ENCODE measurements around the gene GPR156. TPM values are rescaled to one million over a fixed set of nuclear protein-coding genes. Genes with fewer than 3 reads are reported as not detected.

Gene GPR156
- total and polyA plus RNA-seq, 2 of the 4 experiments (the other 2 are of a cell fraction) = 0.09 to 0.18 TPM

DNA sequence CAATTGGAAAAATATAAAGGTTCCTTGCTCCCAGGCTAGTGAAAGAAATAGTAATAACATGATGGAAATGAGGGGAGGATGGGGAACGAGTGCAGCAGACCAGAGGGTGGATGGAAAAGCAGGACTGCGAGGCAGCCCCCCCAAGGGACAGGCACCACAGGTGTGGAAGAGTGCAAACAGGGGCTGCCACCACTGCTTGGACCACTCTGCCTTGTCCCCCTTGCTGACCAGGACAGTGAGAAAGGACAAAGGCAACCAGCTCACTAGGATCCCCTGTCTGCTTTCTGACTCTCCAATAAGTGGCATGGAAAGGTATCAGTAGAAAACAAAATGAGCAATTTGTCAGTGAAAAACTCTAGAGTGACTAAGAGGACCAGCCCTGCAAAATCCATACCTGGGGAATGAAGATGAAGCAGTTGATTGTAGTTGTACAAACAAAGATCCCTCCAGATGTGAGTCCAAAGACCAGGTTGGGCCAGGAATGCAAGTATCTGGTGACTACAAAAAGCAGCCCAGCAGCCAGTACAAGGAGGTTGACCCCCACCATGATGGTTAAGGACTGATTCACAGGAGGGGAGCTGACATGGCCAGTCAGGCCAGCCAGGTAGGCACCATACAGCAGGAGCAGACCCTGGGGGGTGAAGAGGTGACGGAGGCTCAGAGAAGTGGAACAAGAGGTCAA lies 104.2 kb downstream of the GPR156 start:
- Histone ChIP-seq H2BK5ac (ENCODE audit: low read depth, low read length, poor library complexity, severe bottlenecking) (no peak overlapping the region), H2BK15ac (ENCODE audit: low read depth, low read length) (0 out of 3 replicates have a peak overlapping the region, but pooled peaks have one; percentile 16), H3K9me3 (ENCODE audit: control insufficient read depth, insufficient read depth, low read length) (no peaks in the 10 kb centered on the region), H2AK5ac (ENCODE audit: low read depth, low read length) (peak overlapping the region; percentile 29; the same call in 1 of the 2 replicates), H4K91ac (ENCODE audit: insufficient read depth, low read depth, low read length) (no peak overlapping the region), H3K36me3 (ENCODE audit: control insufficient read depth, insufficient read depth, low read length) (no peaks in the 10 kb centered on the region), H4K20me1 (ENCODE audit: insufficient read depth, low read length) (no peaks in the 10 kb centered on the region), H3K9ac (ENCODE audit: low read depth, low read length) (no peak overlapping the region), H3K27ac (ENCODE audit: insufficient read depth, low read length) (no peak overlapping the region), H3K14ac (replicated peaks; ENCODE audit: low read depth, low read length) (no peak overlapping the region), H2BK20ac (ENCODE audit: low read depth, low read length) (0 out of 2 replicates have a peak overlapping the region, but pooled peaks have one; percentile 31), H3K79me1 (ENCODE audit: low read depth in 1 of 2, low read length in 2 of 2) (peaks cover 0 to 9% of the 10 kb centered on the region in 2 experiments; a peak in 2 of 4 replicates), H3K4me1 (ENCODE audit: control insufficient read depth, insufficient read depth, low read length) (peaks cover 8% of the 10 kb centered on the region), H3K9me1 (ENCODE audit: insufficient read depth, low read length) (peaks cover 6% of the 10 kb centered on the region), H3K23ac (ENCODE audit: low read depth, low read length) (no peak overlapping the region), H4K5ac (ENCODE audit: low read depth, low read length) (no peak overlapping the region), H3K4ac (ENCODE audit: low read depth, low read length) (no peak overlapping the region; the same call in 1 of the 2 replicates), H2BK120ac (ENCODE audit: low read depth, low read length) (no peak overlapping the region), H2AFZ (replicated peaks; ENCODE audit: low read length, poor library complexity) (no peak overlapping the region), H3K4me3 (ENCODE audit: insufficient read depth, low read depth, low read length) (no peak overlapping the region), H2AK9ac (replicated peaks; ENCODE audit: low read depth, low read length, poor library complexity) (no peak overlapping the region), H3K56ac (ENCODE audit: extremely low read depth, insufficient read depth, low read length) (no peak overlapping the region), H4K8ac (ENCODE audit: low read depth in 2 of 2, low read length in 2 of 2) (no peak overlapping the region), H3K27me3 (ENCODE audit: control insufficient read depth, insufficient read depth, low read length) (no peaks in the 10 kb centered on the region), H3K4me2 (ENCODE audit: low read depth, low read length) (no peak overlapping the region), H3K18ac (ENCODE audit: low read depth, low read length) (no peak overlapping the region)
- intact Hi-C loops (cut with micrococcal nuclease) = loop anchor here (5.0 kb wide), 1 partner anchor 359 kb away; no protein-coding TSS in a partner anchor
- ChIA-PET POLR2A (ENCODE audit: unreplicated experiment) (no interaction called here), CTCF (no interaction called here)
- in situ Hi-C loops (cut with MboI; ENCODE audit: low sequenced_read_pairs) = loop anchor here (5.0 to 10.0 kb wide), 2 partner anchors 284 to 366 kb away; no protein-coding TSS in a partner anchor
- WGBS, 2 experiments (ENCODE audit: extremely low coverage in 2 of 2, insufficient read length in 1 of 2) = no CpG with 5 or more reads among the region's 3 CpGs
- ATAC-seq (ENCODE audit: low read depth) (no peak), DNase-seq (no peak)
- dilution Hi-C loops (cut with HindIII; ENCODE audit: low sequenced_read_pairs, unreplicated experiment) = no loop called here
- BruUV-seq (replicated peaks) = no TSS peak
- TF ChIP-seq SMC3 (IDR thresholded peaks at IDR 0.05; ENCODE audit: low read depth, low read length) (no peak), MAZ (IDR thresholded peaks at IDR 0.05; ENCODE audit: borderline replicate concordance, low read depth, low read length) (no peak), CHD1 (IDR thresholded peaks at IDR 0.05; ENCODE audit: low read depth, low read length) (no peak), FOS (IDR thresholded peaks at IDR 0.05; ENCODE audit: low read depth, low read length) (no peak), MAFK (IDR thresholded peaks at IDR 0.05; ENCODE audit: low read depth, low read length) (no peak), RCOR1 (IDR thresholded peaks at IDR 0.05; ENCODE audit: insufficient replicate concordance, low read length) (no peak), RAD21 (IDR thresholded peaks at IDR 0.05; ENCODE audit: low read length) (no peak), POLR2A (IDR thresholded peaks at IDR 0.05; ENCODE audit: low read depth, low read length) (no peak), NFE2L2 (IDR thresholded peaks at IDR 0.05; ENCODE audit: low read depth, low read length) (no peak), BHLHE40 (IDR thresholded peaks at IDR 0.05; ENCODE audit: low read depth, low read length) (no peak), MXI1 (IDR thresholded peaks at IDR 0.05; ENCODE audit: borderline replicate concordance, low read depth, low read length) (no peak)
- TF ChIP-seq, protein P1, sequence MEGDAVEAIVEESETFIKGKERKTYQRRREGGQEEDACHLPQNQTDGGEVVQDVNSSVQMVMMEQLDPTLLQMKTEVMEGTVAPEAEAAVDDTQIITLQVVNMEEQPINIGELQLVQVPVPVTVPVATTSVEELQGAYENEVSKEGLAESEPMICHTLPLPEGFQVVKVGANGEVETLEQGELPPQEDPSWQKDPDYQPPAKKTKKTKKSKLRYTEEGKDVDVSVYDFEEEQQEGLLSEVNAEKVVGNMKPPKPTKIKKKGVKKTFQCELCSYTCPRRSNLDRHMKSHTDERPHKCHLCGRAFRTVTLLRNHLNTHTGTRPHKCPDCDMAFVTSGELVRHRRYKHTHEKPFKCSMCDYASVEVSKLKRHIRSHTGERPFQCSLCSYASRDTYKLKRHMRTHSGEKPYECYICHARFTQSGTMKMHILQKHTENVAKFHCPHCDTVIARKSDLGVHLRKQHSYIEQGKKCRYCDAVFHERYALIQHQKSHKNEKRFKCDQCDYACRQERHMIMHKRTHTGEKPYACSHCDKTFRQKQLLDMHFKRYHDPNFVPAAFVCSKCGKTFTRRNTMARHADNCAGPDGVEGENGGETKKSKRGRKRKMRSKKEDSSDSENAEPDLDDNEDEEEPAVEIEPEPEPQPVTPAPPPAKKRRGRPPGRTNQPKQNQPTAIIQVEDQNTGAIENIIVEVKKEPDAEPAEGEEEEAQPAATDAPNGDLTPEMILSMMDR (conservative IDR thresholded peaks at IDR 0.05; ENCODE audit: low read depth, low read length) = no peak
- TF ChIP-seq, protein P2, sequence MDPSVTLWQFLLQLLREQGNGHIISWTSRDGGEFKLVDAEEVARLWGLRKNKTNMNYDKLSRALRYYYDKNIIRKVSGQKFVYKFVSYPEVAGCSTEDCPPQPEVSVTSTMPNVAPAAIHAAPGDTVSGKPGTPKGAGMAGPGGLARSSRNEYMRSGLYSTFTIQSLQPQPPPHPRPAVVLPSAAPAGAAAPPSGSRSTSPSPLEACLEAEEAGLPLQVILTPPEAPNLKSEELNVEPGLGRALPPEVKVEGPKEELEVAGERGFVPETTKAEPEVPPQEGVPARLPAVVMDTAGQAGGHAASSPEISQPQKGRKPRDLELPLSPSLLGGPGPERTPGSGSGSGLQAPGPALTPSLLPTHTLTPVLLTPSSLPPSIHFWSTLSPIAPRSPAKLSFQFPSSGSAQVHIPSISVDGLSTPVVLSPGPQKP (IDR thresholded peaks at IDR 0.05; ENCODE audit: borderline replicate concordance, low read depth, low read length) = no peak
